ENCODE results near the gene PLAAT5.

DNA sequence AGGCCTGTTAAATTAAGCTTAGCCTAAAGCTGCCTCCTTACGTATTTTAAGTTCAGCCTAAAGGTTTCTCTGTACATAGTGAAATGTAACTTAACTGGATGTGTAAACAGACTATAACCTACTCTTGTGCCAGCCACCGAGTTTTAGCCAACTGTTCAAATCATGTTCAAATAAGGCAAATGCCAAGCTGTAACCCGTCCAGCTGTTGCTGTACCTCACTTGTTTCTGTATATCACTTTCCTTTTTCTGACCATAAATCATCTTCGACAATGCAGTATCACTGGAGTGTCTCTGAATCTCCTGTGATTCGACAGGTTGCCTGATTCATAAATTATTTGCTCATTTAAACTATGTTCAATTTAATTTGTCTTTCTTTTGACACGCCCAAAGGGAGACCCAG lies 4.0 kb upstream of the PLAAT5 start:
- TF ChIP-seq, protein P1, sequence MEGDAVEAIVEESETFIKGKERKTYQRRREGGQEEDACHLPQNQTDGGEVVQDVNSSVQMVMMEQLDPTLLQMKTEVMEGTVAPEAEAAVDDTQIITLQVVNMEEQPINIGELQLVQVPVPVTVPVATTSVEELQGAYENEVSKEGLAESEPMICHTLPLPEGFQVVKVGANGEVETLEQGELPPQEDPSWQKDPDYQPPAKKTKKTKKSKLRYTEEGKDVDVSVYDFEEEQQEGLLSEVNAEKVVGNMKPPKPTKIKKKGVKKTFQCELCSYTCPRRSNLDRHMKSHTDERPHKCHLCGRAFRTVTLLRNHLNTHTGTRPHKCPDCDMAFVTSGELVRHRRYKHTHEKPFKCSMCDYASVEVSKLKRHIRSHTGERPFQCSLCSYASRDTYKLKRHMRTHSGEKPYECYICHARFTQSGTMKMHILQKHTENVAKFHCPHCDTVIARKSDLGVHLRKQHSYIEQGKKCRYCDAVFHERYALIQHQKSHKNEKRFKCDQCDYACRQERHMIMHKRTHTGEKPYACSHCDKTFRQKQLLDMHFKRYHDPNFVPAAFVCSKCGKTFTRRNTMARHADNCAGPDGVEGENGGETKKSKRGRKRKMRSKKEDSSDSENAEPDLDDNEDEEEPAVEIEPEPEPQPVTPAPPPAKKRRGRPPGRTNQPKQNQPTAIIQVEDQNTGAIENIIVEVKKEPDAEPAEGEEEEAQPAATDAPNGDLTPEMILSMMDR (conservative IDR thresholded peaks at IDR 0.05) = no peak
- no peak for TF ChIP-seq ZFX (IDR thresholded peaks at IDR 0.05)

Data from C4-2B (cell line).